Psoas muscle (tissue), 8 donors: Measurements from ENCODE around the gene DLG5. TPM values are rescaled to one million over a fixed set of nuclear protein-coding genes. Genes with fewer than 3 reads are reported as not detected.
A peak's percentile ranks its signal among the peaks of the same experiment; 100 is the strongest.

Experiments
- ATAC-seq, 4 donors: fragments of 200-7000 bp; cut with Tn5 transposase; one replicate each; pipeline ENCODE4 v1.9.1; 2020; ENCODE audit warnings: moderate library complexity in 3 of 4, mild to moderate bottlenecking in 2 of 4
- DNase-seq, 2 donors: peaks; one replicate each; pipeline ENCODE4 v3.0.0-alpha.2; 2020
- H3K27ac ChIP-seq: fragments of 200-600 bp; one replicate; pipeline ENCODE4 v1.8.0; 2022
- H3K27me3 ChIP-seq, 3 donors: fragments of 200-600 bp in 1 of 3; one replicate each; pipeline versions ENCODE4 v1.6.1 to v1.8.0; 2013 to 2022; ENCODE audit warnings: low read length in 2 of 3, mild to moderate bottlenecking in 2 of 3, moderate library complexity in 1 of 3; ENCODE audit not compliant: insufficient read depth in 3 of 3
- H3K36me3 ChIP-seq, 2 donors: fragments of 200-600 bp in 1 of 2; one replicate each; pipeline versions ENCODE4 v1.6.1 to v1.8.0; 2013 to 2022; ENCODE audit warnings: low read depth in 1 of 2, mild to moderate bottlenecking in 1 of 2, moderate library complexity in 1 of 2; ENCODE audit not compliant: insufficient read depth in 1 of 2
- H3K4me1 ChIP-seq: fragments of 200-600 bp; one replicate; pipeline ENCODE4 v1.8.0; 2022
- H3K4me3 ChIP-seq: fragments of 200-600 bp; one replicate; pipeline ENCODE4 v1.8.0; 2022; ENCODE audit warnings: mild to moderate bottlenecking
- H3K9me3 ChIP-seq: fragments of 200-600 bp; one replicate; pipeline ENCODE4 v1.8.0; 2022
- WGBS, 3 donors: extraction: QIAGEN DNeasy Blood & Tissue Kit; methylation state at CpG; one replicate each; pipeline versions ENCODE4 v1.1.6 to v1.1.7; 2013; 5-methylcytosine and 5-hydroxymethylcytosine counted together
- intact Hi-C, 2 donors: fragments of 100-400 bp; cut with DNase I; formaldehyde crosslinking; loops; one replicate each; pipeline versions ENCODE4 v1.11.0 to v1.14.2; 2022
- polyA plus RNA-seq, 3 donors: library from polyadenylated mRNA; stranded (reverse); fragments of 200-250 nt; gene quantifications; one replicate each; pipeline ENCODE4 v1.2.3, GENCODE V29; 2013
- total RNA-seq, 4 donors: library from RNA; stranded (reverse); fragmentation: NEBNext Ultra II Directional in 2 of 4; extraction: Animal tissue kit (Norgen Biotek cat#: 25700) in 2 of 4; gene quantifications; one replicate each; pipeline versions ENCODE4 v1.2.1 to v1.2.4, GENCODE V29; 2021 to 2023
- TF ChIP-seq, protein P1 (sequence below): fragments of 200-600 bp; IDR thresholded peaks from one replicate; pipeline ENCODE4 v1.8.0; 2022; ENCODE audit warnings: antibody characterized with exemption
- donor health status: healthy with polysubstance abuse.
- donor health status: DM: no; HTN: no; CAD: no; lungs with moderate emphysema.
- donor health status: Bipolar disorder and iron deficiency.
- donor health status: healthy.
- donor health status: DM: yes; HTN: yes; CAD: no.
- donor health status: DM: no; HTN: no; CAD: no.
- donor health status: DM: no; HTN: no; CAD: no.
- donor health status: DM: yes; HTN: yes; CAD: no.

The DLG5 gene
- total and polyA plus RNA-seq, 7 donors = 10.2 to 62.9 (median 36.9) TPM

GRCh38 chr10:77973276-77973675 lies 46.7 kb upstream of the DLG5 start:
- no peaks in the 10 kb centered on the region for H3K27me3 ChIP-seq
- peaks cover 4 to 20% of the 10 kb centered on the region in 2 donors for H3K36me3 ChIP-seq
- H3K4me1 ChIP-seq = peaks cover 30% of the 10 kb centered on the region
- no peak for DNase-seq
- TF ChIP-seq, protein P1, sequence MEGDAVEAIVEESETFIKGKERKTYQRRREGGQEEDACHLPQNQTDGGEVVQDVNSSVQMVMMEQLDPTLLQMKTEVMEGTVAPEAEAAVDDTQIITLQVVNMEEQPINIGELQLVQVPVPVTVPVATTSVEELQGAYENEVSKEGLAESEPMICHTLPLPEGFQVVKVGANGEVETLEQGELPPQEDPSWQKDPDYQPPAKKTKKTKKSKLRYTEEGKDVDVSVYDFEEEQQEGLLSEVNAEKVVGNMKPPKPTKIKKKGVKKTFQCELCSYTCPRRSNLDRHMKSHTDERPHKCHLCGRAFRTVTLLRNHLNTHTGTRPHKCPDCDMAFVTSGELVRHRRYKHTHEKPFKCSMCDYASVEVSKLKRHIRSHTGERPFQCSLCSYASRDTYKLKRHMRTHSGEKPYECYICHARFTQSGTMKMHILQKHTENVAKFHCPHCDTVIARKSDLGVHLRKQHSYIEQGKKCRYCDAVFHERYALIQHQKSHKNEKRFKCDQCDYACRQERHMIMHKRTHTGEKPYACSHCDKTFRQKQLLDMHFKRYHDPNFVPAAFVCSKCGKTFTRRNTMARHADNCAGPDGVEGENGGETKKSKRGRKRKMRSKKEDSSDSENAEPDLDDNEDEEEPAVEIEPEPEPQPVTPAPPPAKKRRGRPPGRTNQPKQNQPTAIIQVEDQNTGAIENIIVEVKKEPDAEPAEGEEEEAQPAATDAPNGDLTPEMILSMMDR = no peak
- H3K4me3 ChIP-seq = no peak overlapping the region
- no peak for ATAC-seq
- H3K9me3 ChIP-seq = no peaks in the 10 kb centered on the region
- 84 to 89% (median 86%) methylated on average over 5 of the region's 5 CpGs for WGBS, 3 donors
- peak overlapping the region; percentile 88 for H3K27ac ChIP-seq
- intact Hi-C loops = loop anchor here in 1 of 2 donors (5.0 kb wide), 1 partner anchor 46 kb away; the partner anchor contains the start of gene DLG5

DNA sequence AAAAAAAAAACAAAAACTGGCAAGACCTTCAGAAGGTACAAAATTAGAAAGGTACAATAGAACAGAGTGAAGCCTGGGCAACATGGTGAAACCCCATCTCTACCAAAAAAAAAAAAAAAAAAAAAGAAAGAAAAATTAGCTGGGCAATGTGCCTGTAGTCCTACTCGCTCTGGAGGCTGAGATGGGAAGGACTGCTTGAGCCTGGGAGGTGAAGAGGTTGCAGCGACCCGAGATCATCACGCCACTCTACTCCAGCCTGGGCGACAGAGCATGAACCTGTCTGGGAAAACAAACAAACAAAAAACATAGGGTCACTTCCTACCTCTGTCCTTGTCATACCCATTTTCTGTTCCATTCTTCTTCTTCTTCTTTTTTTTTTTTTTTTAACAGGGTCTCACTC lies 45.6 kb upstream of the DLG5 start:
- no peaks in the 10 kb centered on the region for H3K9me3 ChIP-seq
- WGBS, 3 donors = 68 to 92% (median 80%) methylated on average over 5 of the region's 5 CpGs
- H3K27me3 ChIP-seq = no peaks in the 10 kb centered on the region
- no peak overlapping the region for H3K4me3 ChIP-seq
- ATAC-seq = no peak
- intact Hi-C loops = loop anchor here in 1 of 2 donors (5.0 kb wide), 1 partner anchor 45 kb away; the partner anchor contains the start of gene DLG5
- DNase-seq = no peak
- H3K36me3 ChIP-seq = peaks cover 3 to 10% of the 10 kb centered on the region in 2 donors
- peak overlapping the region; percentile 88 for H3K27ac ChIP-seq
- peaks cover 30% of the 10 kb centered on the region for H3K4me1 ChIP-seq
- TF ChIP-seq, protein P1 = no peak

- Histone ChIP-seq H3K4me1 (peaks cover 30% of the 10 kb centered on the region), H3K36me3 (peaks cover 0 to 6% of the 10 kb centered on the region in 2 donors), H3K27me3 (no peaks in the 10 kb centered on the region), H3K9me3 (no peaks in the 10 kb centered on the region), H3K27ac (peak overlapping the region; percentile 88), H3K4me3 (no peak overlapping the region)
- DNase-seq = no peak
- WGBS, 3 donors = 77 to 88% (median 78%) methylated on average over 3 of the region's 3 CpGs
- intact Hi-C loops = loop anchor here in 1 of 2 donors (5.0 kb wide), 1 partner anchor 44 kb away; the partner anchor contains the start of gene DLG5
- TF ChIP-seq, protein P1 = no peak
- peak in 2 of 4 donors; percentile 8 to 17 for ATAC-seq
Observed at GRCh38 chr10:77971804-77972144, 45.2 kb upstream of the DLG5 start.

- intact Hi-C loops = loop anchor here in 1 of 2 donors (5.0 kb wide), 1 partner anchor 44 kb away; the partner anchor contains the start of gene DLG5
- no peaks in the 10 kb centered on the region for H3K27me3 ChIP-seq
- H3K4me1 ChIP-seq = peaks cover 30% of the 10 kb centered on the region
- 24 to 32% (median 25%) methylated on average over 7 of the region's 7 CpGs for WGBS, 3 donors
- peak; percentile 92 to 96 (median 94) for ATAC-seq
- H3K4me3 ChIP-seq = peak overlapping the region; percentile 33
- no peaks in the 10 kb centered on the region for H3K9me3 ChIP-seq
- H3K27ac ChIP-seq = peak overlapping the region; percentile 88
- peak; percentile 65 to 75 for DNase-seq
- TF ChIP-seq, protein P1 = no peak
- H3K36me3 ChIP-seq = no peaks in the 10 kb centered on the region
Observed at GRCh38 chr10:77970869-77971803, 44.6 kb upstream of the DLG5 start.
